Activated CD8-positive, alpha-beta memory T cell treated with anti-CD3 and anti-CD28 coated beads, Interleukin-2, amount 50 U/mL, for 4 hours (primary cell): ENCODE measurements around the gene ZNF644.
"Not testable (repeated sequence)": the region's sequence is repeated elsewhere in the genome, so short reads cannot be mapped to it uniquely, and the experiment has no call there.

Experiments used
- DNase-seq: peaks from one replicate; pipeline ENCODE4 v3.0.0-alpha.2; 2020

ZNF644 gene

DNA sequence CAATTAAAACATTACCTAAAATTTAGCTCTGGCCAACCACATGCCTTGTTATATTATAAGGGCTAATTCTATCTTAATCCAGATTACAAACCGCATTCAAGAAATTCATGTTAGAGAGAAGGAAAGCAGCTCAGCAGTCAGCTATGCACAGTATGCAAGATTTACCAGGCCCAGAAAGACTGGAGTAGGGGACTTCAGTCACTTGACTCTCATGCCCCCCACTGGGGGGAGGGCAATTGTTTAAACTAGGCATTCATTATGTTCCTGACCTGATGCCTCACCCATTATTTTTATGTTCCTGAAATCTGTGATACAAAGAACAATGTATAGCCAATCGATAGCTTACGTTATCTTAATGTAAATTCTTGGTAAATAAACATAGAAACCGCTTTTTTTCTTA, 96.9 kb downstream of the ZNF644 start:
- DNase-seq, result no peak

DNA sequence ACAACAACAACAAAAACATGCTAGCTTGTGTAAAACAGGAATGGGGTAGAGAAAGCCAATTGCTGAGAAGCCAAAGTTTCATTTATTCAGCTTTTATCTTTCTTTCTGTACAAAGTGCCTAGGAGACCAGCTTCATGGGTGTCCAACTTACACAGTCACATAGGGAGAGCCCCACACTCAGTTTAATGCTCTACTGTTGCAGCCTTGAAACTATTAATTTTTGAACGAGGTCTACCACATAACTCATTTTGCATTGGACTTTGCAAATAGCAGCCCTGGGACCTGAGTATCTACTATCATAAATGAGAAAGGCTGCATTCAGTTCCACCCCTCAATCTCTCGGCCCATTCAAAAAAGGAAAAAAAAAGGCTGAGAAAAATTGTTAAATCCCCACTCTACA, 98.8 kb downstream of the ZNF644 start:
- no peak for DNase-seq

DNA sequence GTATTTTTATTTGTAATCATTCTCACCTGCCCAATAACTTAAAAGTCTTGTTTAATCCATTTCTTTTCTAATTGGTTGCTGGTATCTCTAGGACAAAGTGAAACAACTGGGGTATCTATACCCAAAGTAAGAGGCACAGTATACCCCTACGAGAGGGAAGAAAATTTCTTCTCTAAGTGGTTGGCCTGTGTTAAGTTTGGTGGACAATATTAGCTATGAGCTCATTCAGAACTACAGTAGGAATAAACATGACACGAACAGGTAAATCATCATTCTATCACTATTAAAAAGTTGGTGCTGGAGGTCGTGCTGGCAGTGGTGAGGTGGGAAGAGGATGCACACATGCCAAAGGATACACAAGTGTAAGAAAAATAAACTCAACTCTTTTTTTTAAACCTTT, 99.6 kb downstream of the ZNF644 start:
- DNase-seq, result no peak

DNA sequence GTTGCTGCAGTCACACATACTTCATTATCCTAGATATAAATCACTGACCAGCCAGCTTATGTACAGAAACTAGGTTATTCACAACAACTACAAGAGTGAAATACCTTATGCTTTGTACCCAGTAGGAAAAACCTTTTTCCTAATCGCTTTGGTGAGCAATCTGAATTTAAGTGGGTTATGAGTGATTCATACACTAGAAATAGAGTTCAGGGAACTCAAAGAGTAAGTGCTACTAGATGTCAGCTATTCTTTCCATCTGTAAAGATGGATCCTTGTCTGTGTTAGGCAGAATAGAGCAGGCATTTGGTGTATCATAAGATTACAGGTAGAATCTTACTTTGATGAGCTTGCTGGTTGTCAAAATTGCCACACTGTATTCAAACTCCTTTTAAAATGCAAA, 101.9 kb downstream of the ZNF644 start:
- no peak for DNase-seq

DNA sequence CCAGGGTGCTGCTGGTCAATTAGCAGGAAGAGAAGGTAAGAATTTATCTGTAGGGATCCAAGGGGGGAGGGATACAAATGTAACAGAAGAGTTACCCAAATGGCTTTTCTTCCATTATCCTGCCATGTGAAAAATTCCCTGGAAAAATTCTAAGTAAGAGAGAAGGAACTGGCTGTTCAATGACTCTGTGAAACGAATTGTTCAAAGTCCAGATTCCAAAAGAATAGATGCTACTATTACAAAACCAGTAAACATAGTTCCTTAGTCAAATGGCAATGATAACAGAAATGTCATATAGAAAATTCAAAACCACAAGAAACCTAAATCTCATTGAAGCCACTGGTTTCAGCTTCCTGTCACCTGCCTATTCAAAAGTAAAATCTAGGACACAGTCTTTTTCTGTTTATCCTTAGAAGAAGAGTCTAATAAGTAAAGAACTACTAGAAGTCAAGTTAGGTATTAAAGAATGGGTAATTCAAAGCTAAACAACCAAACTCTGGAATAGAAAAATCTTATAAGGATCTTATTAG, 102.6 kb downstream of the ZNF644 start:
- DNase-seq, result no peak

DNA sequence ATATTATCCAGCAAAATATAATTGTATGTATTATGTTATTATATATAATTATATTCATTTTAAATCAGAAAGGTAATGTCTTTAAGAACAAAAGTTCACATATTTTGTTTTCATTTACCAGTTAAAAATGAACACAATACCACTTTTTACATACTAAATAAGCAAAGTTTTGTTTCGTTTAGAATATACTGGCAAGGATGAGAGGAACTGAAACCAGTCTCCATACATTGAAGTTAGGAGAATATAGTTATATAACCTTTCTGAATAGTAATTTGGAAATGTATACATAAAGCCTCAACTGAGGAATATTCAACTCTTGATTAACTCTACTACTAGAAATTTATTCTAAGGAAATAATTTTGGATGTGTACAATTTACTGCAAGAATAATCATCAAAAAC, 110.5 kb downstream of the ZNF644 start:
- DNase-seq, result no peak

DNA sequence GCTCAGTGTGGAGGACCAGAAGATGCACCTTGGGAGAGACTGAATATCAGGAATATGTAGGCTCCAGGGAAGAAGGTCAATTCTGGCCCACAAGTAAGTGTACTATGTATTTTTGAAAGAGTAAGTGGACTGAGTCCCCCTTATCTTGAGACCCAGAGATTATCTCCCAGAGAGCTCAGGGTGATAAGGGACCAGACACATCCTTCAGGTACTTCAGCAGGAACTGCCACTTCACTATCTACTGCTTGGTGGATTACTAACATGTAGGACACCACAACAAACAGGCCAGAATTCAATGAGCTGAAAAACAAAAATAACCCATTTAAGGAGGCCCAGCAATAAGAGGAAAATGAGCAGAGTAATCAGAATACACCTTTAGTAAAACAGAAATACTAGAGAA, 119.2 kb downstream of the ZNF644 start:
- DNase-seq, result no peak

DNA sequence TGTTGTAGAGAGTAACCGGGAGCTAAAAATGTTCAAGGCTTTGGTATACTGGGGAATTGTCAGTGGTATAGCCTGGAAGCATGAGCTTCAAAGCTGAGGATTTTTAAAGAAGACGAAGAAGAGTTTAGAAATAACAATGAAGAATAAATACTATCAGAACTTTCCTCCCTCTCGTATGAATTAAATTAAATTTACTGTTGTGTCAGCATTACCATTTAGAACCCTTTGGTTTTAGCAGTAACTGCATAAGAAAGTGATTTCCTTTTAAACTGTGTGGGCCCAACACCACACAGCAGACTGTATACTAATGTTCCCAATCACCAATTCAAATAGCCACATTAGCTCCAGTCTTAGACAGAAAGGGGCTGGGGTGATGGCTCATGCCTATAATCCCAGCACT, 122.6 kb downstream of the ZNF644 start:
- DNase-seq, result no peak

DNA sequence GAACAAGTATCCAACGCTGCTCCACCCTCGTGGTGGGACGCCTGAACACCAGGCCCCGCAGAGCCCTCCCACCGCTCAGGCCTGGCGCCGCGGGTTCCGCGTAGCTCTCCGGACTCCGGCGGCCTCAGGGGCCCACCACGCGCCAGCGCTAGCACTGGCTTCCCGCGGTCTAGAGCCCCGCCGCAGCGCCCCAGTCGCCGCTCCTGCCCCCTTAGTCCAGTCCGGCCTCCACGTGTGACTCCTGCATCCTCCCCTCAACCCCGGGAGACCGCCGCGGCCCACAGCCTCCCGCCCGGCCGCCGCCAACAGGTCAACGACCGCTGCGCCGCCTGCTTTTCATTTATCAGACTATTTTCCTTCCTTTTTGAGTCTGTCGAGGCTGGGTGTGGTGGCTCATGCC, 128.2 kb downstream of the ZNF644 start:
- DNase-seq, result not testable (repeated sequence)

DNA sequence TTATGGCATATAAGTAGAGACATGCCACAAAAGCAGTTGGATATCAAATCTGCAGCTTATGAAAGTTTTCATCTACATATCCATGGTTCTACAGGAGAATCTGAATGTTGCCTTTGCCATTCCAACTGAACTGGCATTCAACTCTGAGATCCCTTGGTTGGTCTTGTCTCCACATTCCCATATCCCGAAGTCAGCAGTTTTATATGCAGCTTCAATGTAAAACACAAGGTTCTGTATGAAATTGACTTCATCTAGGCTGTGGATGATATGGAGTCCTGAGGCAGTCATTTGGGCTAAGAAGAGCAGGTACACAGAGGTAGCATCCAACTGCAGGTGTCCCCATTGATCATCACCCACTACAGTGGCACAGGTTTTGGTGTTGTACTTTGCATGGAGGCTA, 129.0 kb downstream of the ZNF644 start:
- DNase-seq, result not testable (repeated sequence)

DNA sequence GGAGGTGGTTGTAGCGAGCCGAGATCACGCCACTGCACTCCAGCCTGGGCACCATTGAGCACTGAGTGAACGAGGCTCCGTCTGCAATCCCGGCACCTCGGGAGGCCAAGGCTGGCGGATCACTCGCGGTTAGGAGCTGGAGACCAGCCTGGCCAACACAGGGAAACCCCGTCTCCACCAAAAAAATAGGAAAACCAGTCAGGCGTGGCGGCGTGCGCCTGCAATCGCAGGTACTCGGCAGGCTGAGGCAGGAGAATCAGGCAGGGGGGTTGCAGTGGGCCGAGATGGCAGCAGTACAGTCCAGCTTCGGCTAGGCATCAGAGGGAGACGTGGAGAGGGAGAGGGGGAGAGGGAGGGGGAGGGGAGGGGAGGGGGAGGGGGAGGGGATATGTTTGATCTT, 129.6 kb downstream of the ZNF644 start:
- DNase-seq, result not testable (repeated sequence)

DNA sequence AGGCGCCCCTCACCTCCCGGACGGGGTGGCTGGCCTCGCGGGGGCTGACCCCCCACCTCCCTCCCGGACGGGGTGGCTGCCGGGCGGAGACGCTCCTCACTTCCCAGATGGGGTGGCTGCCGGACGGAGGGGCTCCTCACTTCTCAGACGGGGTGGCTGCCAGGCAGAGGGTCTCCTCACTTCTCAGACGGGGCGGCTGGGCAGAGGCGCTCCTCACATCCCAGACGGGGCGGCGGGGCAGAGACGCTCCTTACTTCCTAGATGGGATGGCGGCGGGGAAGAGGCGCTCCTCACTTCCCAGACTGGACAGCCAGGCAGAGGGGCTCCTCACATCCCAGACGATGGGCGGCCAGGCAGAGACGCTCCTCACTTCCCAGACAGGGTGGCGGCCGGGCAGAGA, 130.1 kb downstream of the ZNF644 start:
- DNase-seq, result not testable (repeated sequence)

DNA sequence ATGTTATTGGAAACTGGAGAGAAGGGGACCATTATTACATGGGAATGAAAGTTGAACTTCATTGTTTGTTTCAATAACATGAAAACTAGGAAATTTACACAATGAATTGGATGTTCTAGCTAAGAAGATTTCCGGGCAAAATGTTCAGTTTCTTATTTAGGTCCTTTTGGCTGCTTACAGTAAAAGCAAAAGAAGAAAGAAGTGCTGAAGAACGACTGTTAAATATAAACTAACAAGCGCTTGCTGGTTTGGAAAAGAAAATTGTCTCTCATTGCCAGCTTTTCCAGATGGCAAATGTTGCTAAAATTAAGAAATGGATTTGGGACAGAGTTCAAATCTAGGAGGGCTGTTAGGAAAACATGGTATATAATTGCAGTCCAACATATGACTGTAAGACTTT, 139.6 kb downstream of the ZNF644 start:
- DNase-seq, result no peak

DNA sequence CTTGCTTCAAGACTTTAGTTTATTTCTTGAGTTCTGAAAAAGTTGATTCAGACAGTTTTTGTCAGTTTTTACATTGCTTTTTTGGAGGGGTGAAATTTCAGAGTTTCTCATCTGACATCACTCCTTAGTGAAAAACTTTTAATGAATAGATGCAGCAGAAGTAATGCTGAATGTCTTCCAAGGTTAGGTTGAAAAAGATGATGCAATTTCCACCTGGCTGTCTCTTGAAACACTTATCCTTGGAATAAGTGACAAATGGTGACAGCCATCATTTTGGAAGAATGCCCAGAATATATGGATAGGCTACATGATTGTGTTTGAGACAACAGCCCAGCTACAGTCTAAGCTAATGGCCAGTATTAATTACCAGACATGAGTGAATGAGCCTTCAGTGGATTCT, 140.8 kb downstream of the ZNF644 start:
- no peak for DNase-seq

DNA sequence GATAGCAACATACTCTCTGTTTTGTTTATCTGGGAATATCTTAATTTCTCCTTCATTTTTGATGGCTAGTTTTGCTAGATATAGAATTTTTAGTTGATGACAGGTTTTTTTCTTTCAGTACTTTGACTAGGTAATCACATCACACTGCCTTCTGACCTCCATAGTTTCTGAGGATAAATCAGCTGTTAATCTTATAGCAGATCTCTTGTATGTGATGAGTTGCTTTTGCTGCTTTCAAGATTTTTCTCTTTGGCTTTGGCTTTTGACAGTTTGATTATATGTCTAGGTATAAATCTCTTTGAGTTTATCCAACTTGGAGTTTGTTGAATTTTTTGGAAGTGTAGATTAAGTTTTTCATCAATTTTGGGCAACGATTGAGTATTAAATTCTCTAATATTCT, 142.6 kb downstream of the ZNF644 start:
- no peak for DNase-seq

DNA sequence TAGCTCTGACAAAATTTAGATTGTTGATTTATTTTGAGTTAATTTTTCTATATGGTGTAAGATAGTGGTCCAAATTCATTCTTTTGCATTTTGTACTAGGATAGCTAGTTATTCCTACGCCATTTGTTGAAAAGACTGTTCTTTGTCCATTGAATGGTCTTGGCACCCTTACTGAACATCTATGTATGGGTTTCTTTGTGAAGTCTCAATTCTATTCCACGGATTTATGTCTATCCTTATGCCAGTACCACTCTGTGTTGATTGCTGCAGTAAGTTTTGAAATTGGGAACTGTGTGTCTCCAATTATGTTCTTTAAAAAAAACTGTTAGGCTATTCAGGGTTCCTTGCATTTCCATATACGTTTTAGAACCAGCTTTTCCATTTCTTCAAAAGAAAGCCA, 145.7 kb downstream of the ZNF644 start:
- DNase-seq, result no peak
